ENCODE measurements around the gene CTDSPL.

DNA sequence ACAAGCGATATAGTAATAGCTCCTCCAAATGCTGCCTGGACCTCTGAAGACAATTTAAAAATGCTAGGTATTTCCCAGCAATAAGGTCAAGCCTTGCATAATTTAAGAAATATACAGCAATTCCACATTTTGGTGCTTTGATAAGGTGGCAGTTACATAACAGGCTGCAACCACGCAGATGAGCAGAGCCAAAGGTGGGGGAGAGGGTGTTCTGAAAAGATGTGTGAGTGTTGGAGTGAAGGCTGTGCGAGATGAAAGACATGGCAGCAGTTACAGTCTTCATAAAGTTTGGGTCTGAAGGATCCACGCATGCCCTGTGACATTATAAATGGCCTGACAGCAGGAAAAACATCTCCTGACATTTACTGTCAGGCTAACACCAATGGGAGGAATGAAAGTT is 26.1 kb downstream of the CTDSPL start:
- TF ChIP-seq, protein P1, sequence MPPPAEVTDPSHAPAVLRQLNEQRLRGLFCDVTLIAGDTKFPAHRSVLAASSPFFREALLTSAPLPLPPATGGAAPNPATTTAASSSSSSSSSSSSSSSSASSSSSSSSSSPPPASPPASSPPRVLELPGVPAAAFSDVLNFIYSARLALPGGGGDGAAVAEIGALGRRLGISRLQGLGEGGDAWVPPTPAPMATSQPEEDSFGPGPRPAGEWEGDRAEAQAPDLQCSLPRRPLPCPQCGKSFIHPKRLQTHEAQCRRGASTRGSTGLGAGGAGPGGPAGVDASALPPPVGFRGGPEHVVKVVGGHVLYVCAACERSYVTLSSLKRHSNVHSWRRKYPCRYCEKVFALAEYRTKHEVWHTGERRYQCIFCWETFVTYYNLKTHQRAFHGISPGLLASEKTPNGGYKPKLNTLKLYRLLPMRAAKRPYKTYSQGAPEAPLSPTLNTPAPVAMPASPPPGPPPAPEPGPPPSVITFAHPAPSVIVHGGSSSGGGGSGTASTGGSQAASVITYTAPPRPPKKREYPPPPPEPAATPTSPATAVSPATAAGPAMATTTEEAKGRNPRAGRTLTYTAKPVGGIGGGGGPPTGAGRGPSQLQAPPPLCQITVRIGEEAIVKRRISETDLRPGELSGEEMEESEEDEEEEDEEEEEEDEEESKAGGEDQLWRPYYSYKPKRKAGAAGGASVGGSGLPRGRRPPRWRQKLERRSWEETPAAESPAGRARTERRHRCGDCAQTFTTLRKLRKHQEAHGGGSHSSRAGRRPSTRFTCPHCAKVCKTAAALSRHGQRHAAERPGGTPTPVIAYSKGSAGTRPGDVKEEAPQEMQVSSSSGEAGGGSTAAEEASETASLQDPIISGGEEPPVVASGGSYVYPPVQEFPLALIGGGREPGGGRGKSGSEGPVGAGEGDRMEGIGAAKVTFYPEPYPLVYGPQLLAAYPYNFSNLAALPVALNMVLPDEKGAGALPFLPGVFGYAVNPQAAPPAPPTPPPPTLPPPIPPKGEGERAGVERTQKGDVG (CRISPR knock-in tag; IDR thresholded peaks at IDR 0.05) = no peak
- TF ChIP-seq TAF1 (IDR thresholded peaks at IDR 0.05; ENCODE audit: borderline replicate concordance, low read depth, low read length) (no peak), SREBF2 (IDR thresholded peaks at IDR 0.05; ENCODE audit: low read length) (no peak), EGR1 (IDR thresholded peaks at IDR 0.05; ENCODE audit: borderline replicate concordance in 1 of 2, low read depth in 2 of 2, low read length in 2 of 2) (no peak)
- TF ChIP-seq, protein P2, sequence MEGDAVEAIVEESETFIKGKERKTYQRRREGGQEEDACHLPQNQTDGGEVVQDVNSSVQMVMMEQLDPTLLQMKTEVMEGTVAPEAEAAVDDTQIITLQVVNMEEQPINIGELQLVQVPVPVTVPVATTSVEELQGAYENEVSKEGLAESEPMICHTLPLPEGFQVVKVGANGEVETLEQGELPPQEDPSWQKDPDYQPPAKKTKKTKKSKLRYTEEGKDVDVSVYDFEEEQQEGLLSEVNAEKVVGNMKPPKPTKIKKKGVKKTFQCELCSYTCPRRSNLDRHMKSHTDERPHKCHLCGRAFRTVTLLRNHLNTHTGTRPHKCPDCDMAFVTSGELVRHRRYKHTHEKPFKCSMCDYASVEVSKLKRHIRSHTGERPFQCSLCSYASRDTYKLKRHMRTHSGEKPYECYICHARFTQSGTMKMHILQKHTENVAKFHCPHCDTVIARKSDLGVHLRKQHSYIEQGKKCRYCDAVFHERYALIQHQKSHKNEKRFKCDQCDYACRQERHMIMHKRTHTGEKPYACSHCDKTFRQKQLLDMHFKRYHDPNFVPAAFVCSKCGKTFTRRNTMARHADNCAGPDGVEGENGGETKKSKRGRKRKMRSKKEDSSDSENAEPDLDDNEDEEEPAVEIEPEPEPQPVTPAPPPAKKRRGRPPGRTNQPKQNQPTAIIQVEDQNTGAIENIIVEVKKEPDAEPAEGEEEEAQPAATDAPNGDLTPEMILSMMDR (IDR thresholded peaks at IDR 0.05 in 2 of 3, conservative IDR thresholded peaks at IDR 0.05 in 1 of 3; ENCODE audit: control insufficient read depth in 2 of 3, extremely low read depth in 1 of 3, insufficient read depth in 1 of 3, low read depth in 3 of 3, low read length in 3 of 3) = no peak

All from GM12878 (cell line).